KOPT-K1 (cell line): ENCODE results near the gene TRHDE.

Experiments used
- H3K27ac ChIP-seq: fragments of 200-600 bp; sonication (generic); 2 replicates; pipeline ENCODE4 v1.5.1; 2016; ENCODE audit warnings: antibody characterized with exemption, mild to moderate bottlenecking, low read depth, low read length; ENCODE audit not compliant: poor library complexity, severe bottlenecking
- H3K36me3 ChIP-seq: fragments of 200-600 bp; sonication (generic); 2 replicates; pipeline ENCODE4 v1.5.1; 2017; ENCODE audit warnings: antibody characterized with exemption, mild to moderate bottlenecking, low read length, moderate library complexity; ENCODE audit not compliant: insufficient read depth
- H3K9me3 ChIP-seq: fragments of 200-600 bp; sonication (generic); 2 replicates; pipeline ENCODE4 v1.5.1; 2017; ENCODE audit warnings: antibody characterized with exemption, low read length, mild to moderate bottlenecking; ENCODE audit not compliant: insufficient read depth, poor library complexity, severe bottlenecking

TRHDE gene

DNA sequence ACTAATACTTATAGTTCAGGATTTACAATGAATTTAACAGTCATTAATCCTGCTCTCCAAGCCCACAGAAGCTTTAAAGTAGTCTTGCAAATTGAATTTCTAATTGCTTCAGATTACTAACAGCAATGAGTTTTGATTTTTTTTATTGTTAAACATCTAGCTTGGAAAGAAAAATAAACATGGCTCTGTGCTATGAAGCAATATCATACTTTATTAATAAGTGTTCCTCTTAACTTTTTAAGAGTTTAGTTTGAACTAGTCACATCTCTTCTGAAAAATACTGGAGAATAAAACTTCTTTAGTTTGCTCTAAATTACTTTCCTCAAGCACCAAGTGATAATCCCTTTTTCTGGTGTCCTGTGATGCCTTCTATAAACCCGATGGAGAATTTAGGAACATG, 250.2 kb downstream of the TRHDE start:
- Histone ChIP-seq H3K27ac (no peak overlapping the region), H3K36me3 (no peaks in the 10 kb centered on the region), H3K9me3 (no peaks in the 10 kb centered on the region)

DNA sequence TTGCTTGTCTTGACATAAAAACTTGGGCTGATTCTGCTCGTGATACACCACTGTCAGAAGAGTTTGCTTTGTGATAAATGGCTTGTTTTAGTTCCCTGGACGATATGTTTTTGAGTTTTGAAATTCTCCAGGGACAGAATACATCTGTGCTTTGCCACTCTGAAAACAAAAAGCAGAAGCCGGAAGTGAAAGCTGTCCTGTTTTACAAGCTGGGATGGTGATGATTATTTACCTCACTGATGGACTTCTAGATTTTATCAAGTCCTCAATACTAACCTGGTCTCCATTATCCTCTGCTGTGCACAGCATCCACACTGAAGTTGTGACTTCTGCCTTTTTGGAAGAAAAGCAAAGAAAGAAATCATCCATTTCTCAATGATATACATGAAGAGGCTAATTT, 251.6 kb downstream of the TRHDE start:
- H3K36me3 ChIP-seq = no peaks in the 10 kb centered on the region
- no peaks in the 10 kb centered on the region for H3K9me3 ChIP-seq
- no peak overlapping the region for H3K27ac ChIP-seq

DNA sequence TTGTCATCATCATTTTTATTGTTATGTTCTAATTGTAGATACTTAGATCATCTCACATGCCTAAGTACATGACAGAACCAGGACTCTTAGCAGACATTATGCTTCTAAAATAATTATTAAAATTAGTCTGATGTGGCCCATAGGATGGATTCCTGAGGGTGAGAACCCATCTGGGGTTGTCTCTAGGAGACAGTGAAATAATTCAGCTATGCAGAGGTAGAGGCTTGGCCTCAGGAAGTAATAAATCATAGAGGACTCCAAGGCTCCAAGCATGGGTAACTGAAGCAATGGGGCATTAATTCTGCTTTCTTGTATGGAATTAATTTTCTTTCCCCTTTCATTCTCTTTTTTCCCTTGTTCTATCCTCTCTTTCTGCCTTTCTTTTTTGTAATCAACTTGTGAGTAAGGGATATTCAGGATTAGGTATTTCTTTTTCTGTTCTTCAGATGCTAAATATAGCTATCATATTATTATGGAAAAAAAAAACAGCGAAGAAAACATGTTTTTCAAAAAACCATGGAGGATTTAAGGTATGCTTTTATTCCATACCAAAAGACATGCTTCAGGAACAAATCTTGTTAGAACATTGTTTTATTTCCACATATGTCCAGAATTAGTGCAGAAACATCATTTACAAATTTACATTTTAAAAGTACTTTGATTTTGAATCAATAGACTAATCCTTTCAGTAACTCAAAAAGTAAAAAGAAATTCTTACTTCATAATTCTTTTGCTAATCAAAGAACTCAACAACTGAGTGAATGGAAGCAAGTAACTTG, 263.2 kb downstream of the TRHDE start:
- H3K36me3 ChIP-seq = no peaks in the 10 kb centered on the region
- H3K9me3 ChIP-seq = no peaks in the 10 kb centered on the region
- H3K27ac ChIP-seq = no peak overlapping the region

DNA sequence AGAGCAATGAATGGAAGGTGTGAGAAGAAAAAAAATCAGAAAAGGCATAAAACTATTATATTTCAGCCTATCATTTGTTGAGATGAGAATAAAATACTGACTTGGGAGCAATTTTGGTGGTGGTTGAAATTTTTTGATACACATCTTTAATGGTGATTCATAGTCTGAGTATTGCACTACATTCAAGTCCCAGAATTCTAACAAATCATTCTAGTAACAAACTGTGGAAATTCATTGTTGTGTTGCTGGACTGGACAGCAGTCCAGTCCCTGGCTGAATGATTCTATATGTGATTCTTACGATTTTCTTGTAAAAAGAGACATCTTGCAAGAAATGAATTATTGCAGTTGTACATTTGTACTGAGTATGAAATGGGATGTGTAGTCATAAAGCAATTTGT, 268.6 kb downstream of the TRHDE start:
- no peaks in the 10 kb centered on the region for H3K9me3 ChIP-seq
- H3K36me3 ChIP-seq = no peaks in the 10 kb centered on the region
- no peak overlapping the region for H3K27ac ChIP-seq

DNA sequence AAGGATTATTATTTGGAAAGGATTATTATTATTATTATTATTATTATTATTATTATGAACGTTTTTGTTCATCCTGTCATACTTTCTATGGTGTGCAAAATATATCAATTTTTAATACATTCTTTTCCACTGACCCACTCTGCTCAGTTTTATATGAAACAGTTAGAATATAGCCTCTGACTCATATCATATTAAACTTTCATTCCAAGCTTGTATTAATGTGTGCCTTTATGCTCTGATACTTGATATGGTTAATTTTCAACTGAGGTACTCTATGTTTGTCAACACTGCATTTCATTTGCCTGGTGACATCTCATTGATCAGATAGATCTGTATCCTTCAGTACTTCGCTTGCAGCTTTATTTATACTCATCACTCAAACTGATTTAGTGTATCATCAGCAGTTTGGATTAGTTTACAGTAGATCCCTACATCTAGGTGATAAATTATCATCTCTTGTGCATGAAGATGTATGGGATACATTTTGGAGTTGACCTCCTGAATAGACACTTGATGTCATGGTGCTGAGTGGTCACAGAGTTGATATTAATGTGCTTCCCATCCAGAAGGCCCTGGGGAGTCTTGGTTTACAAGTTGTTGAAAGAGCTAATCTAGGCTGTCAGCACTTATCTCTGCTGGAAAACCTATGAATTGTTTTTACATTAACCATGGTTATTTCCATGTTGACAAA, 271.8 kb downstream of the TRHDE start:
- no peaks in the 10 kb centered on the region for H3K36me3 ChIP-seq
- no peak overlapping the region for H3K27ac ChIP-seq
- no peaks in the 10 kb centered on the region for H3K9me3 ChIP-seq

DNA sequence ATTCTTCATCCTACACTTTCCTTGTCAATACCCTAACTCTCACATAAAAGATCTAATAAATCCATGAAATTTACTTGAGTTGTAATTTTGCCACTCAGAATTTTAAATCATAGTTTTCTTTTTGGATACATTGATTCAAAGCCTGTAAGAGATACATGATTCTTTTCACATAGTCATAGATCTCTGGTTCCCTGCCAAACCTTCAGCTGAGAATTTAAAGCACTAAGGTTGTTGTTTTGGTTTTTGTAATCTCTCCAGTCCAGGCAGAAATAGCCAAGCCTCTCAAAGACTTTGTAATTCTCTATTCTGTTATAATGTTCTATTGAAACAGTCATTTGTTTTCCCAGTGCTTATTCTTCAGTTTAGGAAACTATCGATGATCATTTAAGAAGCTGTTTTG, 273.9 kb downstream of the TRHDE start:
- no peak overlapping the region for H3K27ac ChIP-seq
- no peaks in the 10 kb centered on the region for H3K9me3 ChIP-seq
- no peaks in the 10 kb centered on the region for H3K36me3 ChIP-seq

DNA sequence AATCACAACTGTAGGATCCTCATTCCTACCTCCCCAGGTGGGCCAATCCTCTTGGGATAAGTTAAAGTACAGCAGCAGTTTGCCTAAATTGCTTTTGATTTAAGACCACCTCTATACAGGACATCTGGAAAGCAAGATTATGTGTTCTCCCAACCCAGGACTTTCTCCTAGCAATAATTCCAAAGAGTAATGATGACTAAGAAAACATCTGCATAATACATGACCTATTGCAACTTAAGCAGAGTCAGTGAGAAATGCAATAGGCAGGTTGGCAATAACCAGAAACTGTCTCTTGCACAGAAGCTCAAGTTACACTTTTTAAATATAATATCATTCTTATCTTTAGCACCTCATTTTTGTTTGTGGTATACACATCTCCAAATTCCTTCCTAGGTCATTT, 275.4 kb downstream of the TRHDE start:
- H3K36me3 ChIP-seq = no peaks in the 10 kb centered on the region
- H3K9me3 ChIP-seq = no peaks in the 10 kb centered on the region
- H3K27ac ChIP-seq = no peak overlapping the region

DNA sequence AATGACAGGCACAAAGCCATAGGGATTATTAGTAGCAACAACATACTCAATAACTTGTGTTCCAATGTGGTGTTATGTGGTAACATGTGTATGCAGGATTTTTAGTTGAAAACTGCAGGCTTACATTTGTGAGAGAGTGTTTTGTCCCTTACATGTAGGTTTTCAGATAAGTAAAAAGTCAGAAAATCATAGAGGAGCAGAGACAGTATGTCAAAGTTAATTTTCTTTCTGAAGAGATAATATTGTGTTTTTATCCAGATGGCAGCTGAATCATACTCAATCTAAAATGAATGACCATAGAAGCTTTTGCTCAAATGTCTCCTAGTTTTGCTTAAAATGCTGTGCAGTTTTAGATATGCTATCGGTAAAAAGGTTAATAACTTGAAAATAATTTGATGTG, 277.0 kb downstream of the TRHDE start:
- no peaks in the 10 kb centered on the region for H3K36me3 ChIP-seq
- no peak overlapping the region for H3K27ac ChIP-seq
- H3K9me3 ChIP-seq = no peaks in the 10 kb centered on the region

DNA sequence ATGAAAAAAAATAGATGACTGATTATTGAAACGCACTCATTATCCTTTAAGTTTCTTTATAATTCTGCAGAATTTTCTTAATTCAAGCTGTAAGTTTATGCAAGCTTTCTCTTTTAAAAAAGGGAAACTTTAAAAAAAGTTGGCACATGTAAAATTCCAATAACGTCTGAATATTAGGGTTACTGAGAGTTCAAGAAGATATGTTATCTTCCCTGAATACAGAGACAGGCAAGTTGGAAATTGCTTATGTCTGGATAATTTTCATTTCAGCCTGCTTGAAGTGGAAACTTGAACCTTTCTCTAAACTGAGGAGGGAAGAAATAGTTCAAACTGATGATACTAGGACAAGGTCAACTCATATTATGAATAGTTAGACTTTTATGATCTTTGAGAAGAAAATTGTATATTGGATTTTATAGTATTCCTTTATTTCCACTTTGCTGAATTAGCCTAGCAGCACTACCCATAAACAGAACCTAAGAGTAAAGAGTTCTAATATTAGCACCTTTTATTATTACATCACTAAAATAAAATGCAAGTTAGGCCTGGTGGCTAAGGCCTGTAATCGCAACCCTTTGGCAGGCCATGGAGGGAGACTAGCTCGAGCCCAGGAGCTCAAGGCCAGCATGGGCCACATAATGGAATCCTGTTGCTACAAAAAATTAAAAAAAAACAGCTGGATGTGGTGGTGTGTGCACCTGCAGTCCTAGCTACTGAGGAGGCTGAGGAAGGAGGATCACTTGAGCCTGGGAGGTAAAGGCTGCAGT, 288.0 kb downstream of the TRHDE start:
- no peaks in the 10 kb centered on the region for H3K36me3 ChIP-seq
- no peak overlapping the region for H3K27ac ChIP-seq
- H3K9me3 ChIP-seq = no peaks in the 10 kb centered on the region

DNA sequence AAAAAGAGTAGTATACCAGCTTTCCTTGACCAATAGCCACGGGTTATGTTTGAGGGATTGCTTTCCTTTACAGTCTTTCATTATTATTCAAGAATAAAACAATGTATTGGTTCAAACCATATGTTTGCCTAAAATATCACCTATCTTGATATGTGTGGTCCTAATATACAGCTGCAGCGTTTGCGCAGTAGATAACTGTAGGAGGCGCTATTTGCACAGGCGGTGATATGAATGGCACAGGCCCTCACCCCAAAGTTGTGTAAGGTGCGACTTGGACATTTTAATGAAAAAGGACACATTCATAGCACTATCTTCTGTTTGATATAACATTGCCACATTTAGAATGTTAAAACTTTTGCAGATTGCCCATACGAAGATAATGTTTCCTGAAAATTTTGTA, 298.4 kb downstream of the TRHDE start:
- Histone ChIP-seq H3K9me3 (no peaks in the 10 kb centered on the region), H3K36me3 (no peaks in the 10 kb centered on the region), H3K27ac (no peak overlapping the region)

DNA sequence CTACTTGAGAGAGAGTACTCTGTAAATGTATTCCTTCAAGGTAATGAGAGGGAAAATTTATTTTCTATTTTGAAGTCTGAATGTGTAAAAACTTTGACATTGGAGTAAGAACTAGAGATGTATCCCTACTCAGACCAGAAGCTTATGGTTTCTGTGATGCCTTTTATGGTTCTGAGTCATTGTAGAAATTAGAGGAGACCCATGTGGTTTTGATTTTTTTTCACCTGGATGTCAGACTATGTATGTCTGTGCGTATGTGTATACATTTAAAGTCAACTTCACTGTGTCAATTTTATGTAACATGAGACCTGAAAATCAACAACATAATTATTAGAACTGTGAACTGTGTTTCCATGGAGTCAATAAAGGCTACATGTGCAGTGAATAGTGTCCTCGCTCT, 302.0 kb downstream of the TRHDE start:
- Histone ChIP-seq H3K9me3 (no peaks in the 10 kb centered on the region), H3K27ac (no peak overlapping the region), H3K36me3 (no peaks in the 10 kb centered on the region)

DNA sequence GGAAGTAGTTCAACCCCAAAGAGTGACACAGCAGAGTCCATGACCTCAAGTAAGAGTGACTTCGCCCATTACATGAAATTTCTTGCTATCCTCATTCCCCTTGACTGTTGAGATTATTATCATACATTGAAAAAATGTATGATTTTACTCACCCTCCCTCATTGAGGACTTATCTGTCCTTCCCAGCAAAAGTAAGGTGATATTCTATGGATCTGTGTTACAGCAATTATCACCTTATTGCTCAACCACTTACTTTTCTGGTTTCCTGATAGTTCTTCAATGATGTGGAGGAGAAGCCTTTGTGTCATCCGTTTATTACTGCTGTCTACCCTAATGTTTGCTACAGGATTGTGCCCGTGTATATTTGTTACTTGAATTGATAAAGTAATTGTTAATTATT, 306.2 kb downstream of the TRHDE start:
- Histone ChIP-seq H3K9me3 (no peaks in the 10 kb centered on the region), H3K36me3 (no peaks in the 10 kb centered on the region), H3K27ac (no peak overlapping the region)

DNA sequence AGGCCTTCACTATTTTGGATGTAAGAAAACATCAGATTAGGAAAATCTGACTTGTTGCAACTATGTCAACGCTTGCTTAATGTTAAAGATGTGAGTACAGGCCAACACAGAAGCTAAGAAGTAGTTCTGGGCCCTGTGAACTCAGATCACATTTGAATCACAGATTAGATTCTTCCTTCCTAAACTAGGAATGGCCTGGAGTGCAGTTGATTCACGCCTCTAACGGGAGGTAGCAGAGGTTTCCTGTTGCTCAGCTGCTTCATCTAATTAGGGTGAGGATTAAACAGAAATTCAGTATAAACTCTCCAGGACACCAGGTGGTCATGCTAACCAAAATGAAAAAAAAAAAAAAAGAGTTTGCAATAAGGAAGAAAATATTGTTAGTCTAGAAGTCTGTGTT, 314.3 kb downstream of the TRHDE start:
- Histone ChIP-seq H3K27ac (no peak overlapping the region), H3K36me3 (no peaks in the 10 kb centered on the region), H3K9me3 (no peaks in the 10 kb centered on the region)

DNA sequence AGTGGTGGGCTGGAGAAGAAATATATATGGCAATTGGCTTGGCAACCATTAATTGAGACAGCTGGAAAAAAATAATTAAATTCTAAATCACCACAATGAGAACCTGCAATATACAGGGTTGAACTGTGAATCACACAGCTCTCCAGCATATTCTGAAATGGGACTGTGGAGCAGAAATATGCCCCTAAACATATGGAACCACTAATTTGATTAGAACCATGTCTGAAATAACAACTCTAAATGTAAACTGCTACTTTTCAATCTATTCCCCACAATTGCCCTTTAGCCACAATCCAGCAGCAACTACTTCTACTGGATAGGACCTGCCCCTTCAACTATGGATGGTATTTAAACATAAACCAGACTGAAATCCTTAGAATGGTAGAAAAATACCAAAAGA, 330.4 kb downstream of the TRHDE start:
- no peaks in the 10 kb centered on the region for H3K36me3 ChIP-seq
- peaks cover 3% of the 10 kb centered on the region for H3K9me3 ChIP-seq
- H3K27ac ChIP-seq = no peak overlapping the region

DNA sequence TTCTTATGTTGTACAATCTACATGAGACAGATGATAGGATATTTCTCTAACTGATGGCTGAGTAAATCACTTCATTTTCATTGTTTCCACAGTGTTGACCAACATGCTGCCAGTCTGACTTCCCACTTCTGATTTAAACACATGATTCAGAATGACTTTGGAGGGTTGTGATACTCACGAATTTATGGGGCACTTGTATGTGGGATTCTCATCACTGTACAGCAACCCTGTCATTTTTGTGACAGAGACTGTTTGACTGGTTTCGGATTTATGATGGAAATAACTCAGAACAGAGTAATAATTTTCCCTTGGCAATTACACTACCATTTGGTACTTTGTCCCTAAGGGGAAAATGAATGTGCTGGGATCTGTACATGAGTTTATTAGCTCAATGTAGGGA, 333.8 kb downstream of the TRHDE start:
- Histone ChIP-seq H3K9me3 (no peaks in the 10 kb centered on the region), H3K27ac (no peak overlapping the region), H3K36me3 (no peaks in the 10 kb centered on the region)
